Germinal center (tissue), 1 donor: ENCODE data around the gene NPTN.
"Not testable (repeated sequence)": the region's sequence is repeated elsewhere in the genome, so short reads cannot be mapped to it uniquely, and the experiment has no call there.

ENCODE experiments used
- DNase-seq: peaks from one replicate; pipeline ENCODE4 v3.0.0; 2012; ENCODE audit warnings: mixed read lengths, low spot score

The NPTN gene

GRCh38 chr15:73600413-73601335 is 32.5 kb downstream of the NPTN start:
- DNase-seq: no peak

- DNase-seq: no peak
These were observed 33.3 kb downstream of the NPTN start for GRCh38 chr15:73599934-73600333.

- no peak for DNase-seq
These were observed 34.5 kb downstream of the NPTN start for GRCh38 chr15:73598530-73599160.

DNA sequence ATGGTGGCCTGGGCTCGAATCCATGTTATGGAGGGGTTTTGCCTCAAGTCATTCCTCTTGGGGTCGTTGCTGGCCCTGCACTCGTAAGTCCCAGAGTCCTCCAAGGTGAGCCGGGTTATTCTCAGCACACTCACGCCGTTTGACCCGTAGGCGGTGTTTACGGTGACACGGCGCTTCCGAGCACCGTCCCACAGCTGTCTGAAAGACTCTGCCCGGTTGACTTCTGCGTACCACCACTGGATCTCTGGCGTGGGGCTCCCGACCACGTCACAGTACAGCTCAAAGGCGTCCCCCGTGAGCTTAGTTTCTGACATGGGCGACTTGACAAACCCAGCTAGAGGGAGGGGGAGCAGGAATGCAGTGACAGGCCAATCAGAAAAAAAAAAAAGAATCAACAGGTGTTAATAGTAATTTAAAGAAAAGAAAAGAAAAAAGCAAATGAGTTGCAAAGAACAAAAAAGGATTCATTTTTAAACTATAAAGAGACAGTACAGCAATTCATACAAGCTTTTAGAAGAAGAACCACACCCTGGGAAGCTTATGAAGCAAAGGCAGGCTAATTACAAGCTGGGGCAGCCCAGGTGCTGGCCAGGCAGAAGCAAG is 36.1 kb downstream of the NPTN start:
- no peak for DNase-seq

- no peak for DNase-seq
These were observed 37.0 kb downstream of the NPTN start for GRCh38 chr15:73596174-73596573.

DNA sequence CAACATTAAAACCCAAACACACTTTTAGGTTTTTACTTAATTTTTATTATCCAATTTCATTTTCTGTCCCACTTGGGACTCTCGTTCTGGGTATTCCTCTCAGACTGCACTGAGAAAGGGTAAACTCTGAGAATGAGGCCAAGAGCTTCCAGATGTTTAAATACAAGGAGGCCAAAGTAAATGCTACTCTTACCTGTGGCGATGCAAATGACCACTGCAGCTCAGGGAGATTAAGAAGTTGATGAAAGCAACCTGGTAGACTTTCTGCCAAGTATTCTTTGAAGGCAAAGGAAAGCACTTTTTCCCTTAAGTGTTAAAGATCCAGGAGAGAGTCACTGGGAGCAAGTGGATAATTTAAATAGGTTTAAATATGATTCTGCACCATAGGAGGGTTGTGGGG is 39.1 kb downstream of the NPTN start:
- DNase-seq: no peak

- no peak for DNase-seq
These were observed 39.7 kb downstream of the NPTN start for GRCh38 chr15:73593304-73594074.

- no peak for DNase-seq
These were observed 42.9 kb downstream of the NPTN start for GRCh38 chr15:73590263-73590662.

DNA sequence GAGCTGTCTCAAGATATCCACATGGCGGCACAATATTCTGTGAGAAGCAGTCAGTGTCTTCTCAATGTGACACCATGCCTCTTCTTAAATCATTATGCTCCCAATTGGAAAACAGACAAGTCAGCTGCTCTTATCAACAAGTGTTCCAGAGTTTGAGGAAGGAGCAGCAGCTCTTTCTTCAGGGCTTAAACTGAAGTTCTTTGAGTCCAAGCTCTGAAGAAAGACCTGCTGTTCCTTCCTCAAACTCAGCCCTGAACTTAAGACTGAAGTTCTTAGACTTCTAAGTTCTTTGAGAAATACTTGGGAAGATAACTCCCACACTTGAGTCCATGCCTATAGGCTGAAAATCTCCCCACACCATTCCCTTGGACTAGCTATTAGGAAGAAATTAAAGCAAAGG is 43.4 kb downstream of the NPTN start:
- DNase-seq: no peak

DNA sequence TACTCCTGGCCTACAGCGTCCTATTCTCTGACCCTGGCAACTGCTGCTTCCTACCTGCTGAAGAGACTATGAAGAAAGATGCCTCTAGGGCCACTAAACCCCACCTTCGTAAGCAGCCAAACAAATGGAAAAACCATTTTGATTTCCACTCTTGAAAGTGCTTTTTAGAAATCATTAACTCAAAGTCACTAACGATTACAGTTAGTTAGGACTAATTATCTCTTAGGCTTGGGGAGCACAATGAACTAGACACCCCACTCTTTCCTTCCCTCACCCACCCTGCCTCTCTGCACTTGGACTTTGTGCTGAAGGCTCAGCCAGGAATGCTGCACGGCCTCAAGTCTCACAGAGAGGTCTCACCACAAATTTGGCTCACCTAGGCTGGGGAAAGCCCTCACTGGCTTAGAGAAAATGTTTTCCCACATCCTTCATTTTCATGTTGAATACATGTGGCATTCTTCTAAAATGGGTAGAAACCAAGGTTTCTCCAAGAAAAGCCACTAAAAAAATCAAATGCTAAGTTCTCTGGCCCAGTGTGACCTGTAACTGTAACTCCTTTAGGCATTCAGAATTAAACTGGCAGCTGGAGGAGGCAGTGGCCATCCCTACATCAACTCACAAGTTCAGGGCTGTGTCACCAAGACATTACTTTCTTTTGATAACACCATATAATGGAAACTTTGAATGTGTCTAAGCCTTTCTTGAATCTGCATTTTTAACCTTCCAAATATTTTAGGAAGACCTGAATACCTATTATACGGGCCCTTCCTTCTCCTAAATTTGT is 47.1 kb downstream of the NPTN start:
- no peak for DNase-seq

DNA sequence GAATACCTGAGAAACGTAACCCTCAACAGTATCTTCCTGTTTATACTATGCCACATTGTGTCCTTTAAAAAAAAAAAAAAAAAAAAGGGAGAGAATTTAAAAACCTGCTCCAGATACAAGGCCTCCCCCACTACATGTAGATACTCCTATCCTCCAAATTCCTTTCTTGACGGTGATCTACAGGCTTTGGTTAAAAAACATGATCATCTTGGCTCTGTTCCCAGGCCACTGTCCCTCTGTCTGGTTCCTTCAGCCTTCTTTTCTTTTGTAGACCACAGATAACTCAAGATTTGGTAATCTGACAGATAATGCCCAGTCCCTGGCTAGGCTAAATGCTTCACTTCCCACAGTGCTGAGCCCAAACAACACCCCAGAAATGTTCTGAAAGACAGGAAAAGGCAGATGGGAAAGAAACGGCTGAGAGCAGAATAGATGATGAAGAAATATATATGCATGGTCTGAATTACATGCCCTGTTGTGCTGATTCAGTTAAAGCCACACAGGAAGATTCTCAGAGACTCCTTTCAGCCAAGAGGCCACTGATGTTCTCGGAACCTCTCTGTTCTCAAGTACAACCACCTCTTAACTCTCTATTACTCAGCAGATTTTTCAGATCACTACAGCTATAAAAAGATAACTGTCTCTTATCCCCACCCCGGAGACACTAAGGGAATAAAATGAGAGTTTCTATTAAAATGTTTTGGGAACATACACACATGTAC is 48.3 kb downstream of the NPTN start:
- DNase-seq: no peak

GRCh38 chr15:73583544-73583943 is 49.6 kb downstream of the NPTN start:
- no peak for DNase-seq

- no peak for DNase-seq
These were observed 50.3 kb downstream of the NPTN start for GRCh38 chr15:73582851-73583379.

GRCh38 chr15:73578026-73578425 is 55.2 kb downstream of the NPTN start:
- DNase-seq: no peak

DNA sequence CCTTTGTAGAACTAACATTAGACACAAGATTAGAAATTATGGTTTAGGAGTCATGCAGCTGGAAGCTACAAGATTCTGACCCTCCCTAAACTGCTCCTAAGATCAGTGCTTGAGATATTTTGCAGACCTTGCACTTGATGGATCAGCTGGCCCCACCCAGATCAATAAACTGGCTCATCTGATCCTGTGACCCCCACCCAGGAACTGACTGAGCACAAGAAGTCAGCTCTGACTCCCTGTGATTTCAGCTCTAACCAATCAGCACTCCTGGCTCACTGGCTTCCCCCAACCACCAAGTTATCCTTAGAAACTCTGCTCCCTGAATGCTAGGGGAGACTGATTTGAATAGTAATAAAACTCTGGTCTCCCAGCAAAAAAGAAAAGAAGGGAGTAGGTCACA is 55.6 kb downstream of the NPTN start:
- DNase-seq: not testable (repeated sequence)

DNA sequence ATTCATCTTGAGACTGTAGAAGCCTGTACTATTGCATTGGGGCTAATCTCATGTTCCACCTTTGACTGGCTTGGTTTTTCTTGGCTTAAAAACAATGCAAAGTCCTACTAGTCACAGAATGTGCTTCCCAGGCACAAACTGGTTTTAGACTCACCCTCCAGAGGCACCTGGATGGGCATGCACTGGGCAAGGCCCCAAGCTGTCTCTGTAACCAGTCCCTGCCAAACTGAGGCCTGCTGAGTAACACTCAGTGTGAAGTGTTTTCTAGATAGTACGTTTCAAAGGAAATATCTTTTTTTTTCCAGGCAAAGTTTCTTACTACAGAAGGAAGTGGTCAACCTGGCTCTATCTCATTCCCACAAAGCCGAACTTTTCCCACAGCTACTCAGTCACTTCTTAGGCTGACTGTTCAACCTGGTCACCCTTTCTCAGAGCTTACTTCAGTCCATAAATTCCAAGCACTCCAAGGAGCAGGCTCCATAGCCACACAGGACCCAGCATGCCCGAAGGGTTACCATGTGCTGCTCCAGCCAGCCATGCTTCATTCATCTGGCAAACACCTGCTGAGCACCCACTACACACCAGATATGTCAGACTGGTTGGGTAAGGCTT is 57.4 kb downstream of the NPTN start:
- DNase-seq: no peak

- no peak for DNase-seq
These were observed 59.6 kb downstream of the NPTN start for GRCh38 chr15:73573572-73573971.

DNA sequence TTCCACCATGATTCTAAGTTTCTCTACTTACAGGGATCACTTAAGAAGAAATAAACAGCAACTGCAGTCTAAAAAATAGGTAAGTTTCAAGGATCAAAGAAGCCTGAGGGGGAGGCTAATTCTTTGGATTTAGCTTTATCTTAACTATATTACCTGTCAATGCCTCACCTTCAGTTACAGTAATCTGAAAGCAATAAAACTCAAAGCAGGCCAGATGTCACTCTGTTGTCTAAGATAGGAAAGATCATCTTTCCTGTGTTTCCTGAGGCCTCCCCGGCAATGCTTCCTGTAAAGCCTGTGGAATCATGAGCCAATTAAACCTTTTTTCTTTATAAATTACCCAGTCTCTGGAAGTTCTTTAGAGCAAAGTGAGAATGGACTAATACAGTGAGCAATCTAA is 60.2 kb downstream of the NPTN start:
- no peak for DNase-seq

DNA sequence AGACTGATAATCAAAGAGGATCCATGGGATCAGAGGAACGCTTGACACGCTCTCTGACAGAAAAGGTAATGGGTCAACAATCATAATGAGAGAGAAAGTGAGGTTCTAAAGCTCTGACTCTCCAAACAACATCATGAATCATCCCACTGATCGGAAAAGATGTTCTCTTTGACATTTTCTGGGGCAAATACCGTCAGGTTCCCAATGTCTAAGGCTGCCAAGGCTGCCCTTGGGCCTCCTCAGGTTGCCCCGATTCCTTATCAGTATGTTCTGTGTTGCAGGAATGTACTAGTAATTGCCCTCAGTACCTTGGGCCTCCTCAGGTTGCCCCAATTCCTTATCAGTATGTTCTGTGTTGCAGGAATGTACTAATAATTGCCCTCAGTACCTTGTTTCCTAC is 60.9 kb downstream of the NPTN start:
- no peak for DNase-seq

- no peak for DNase-seq
These were observed 61.8 kb downstream of the NPTN start for GRCh38 chr15:73571346-73571745.
